Stimulated activated CD4-positive, alpha-beta T cell treated with anti-CD3 and anti-CD28 coated beads, Interleukin-4, amount 100 ng/mL, for 24 hours (primary cell): ENCODE measurements around the gene PRKD2.

Experiments used
- DNase-seq: peaks from one replicate; pipeline ENCODE4 v3.0.0-alpha.2; 2020

PRKD2 gene

DNA sequence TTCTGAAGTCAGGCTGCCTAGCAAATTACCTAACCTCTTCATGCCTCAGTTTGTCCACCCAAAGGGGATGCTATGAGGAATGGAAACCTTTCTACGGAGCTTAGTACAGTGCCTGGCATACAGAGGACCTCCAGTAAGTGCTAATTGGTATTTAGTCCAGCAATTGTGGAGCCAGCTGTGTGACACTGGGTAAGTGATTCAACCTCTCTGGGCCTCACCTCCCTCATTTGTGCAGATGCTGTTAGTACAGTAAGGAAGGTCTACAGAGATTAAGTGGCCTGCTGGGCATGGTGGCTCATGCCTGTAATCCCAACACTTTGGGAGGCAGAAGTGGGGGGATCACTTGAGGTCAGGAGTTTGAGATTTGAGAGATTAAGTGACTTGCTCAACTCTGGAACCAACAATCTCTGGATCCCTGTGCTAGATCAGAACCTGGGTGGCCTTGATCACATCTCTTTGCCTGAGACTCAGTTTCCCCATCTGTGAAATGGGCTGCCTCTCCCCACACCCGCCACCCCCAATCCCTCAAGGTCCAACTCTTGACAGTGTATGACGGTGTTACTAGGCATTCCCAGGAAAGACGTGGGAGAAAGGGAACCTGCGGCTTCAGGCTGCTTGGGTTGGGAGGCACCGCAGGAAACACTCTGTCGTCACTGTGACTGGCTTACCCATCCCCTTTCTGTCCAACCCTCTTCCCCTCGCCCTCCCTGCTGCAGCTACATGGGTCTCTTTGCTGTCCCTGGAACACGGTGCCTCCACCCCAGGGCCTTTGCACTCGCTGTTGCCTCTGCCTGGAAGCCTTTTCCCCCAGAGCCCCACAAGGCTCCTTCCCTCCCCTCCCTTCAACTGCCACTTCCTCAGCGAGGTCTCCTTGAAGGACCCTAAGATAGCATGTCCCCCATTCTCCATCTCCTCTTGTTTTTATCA, 18.3 kb downstream of the PRKD2 start:
- no peak for DNase-seq

DNA sequence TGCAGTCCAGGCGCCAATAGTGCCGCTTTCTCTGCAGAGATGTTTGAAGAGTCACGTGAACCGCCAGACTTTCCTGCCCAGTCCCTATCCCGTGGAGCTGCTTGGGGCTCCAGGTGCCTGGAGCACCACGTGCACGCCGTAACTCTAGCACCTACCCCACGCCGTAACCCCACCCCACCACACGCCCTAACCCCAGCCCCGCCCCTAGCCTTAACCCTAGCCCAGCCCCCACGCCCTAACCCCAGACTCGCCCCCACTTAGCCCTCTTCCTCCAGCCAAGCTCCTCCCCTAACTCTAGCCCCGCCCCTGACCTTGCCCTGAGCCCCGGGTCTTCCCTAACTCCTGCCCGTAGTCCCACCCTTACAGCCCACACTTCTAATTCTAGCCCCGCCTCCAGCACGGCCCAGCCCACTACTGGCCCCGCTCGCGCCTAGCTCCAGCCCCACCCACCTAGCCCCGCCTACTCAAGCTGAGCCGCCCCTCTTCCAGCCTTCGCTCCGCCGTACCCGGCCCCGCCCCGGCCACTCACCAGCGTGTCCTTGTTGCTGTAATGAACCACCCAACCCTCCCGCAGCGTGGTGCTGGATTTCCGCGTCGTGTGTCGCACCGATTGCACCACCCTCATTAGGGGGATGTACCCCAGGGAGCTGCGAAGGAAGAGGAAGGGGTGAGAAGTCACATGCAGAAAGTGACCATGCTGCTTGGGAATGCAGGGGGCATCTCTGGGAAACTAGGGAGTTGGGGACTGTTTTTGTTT, 19.5 kb downstream of the PRKD2 start:
- no peak for DNase-seq

DNA sequence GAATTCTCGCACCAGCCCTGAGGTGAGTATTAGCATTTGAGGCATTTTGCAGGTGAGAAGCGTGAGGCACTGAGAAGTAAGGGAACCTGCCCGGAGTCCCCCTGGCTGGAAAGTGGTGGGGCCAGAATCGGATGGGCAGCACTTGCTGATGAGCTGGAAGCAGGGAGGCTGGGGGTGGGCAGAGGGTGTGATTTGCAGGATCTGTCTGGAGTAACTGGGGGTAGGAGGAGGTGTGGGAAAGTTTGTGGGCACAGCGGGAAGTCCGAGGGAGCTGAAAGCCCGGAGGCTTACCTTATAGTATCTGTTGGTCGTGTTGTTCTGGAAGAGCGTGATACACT, 20.1 kb downstream of the PRKD2 start:
- DNase-seq = no peak

DNA sequence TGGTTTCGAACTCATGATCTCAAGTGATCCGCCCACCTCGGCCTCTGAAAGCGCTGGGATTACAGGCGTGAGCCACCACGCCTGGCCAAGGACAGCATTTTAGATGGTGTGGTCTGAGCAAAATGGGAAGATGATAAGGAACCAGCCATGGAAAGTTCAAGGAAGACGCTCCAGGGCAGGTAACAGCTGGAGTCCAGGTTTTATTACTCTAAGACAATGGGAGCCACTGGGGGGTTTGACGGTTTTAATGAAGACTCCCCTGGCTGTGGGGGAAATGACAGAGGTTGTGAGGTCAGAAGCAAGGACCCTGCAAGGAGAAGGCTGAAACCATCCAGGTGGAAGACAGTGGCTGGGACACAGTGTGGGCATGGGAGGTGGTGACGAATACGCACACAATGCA, 20.9 kb downstream of the PRKD2 start:
- DNase-seq = no peak

DNA sequence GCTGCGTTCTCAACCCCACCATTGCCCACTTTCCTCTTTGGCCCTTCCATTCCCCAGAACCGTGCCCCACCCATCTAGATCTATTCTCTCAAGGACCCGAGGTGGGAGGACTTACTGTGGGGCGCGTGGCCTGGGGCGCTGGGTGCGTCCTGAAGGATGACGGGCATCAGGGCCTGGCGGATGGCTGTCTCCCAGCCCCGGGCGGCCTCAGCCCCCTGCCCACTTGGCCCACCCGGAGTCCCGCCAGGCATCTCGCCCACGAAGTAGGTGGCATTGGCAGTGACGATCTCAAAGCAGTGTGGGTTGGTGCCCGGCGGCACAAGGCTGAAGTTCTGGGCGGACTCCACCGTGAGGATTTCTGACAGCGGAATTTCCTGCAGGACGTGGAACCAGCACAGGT, 23.2 kb downstream of the PRKD2 start:
- DNase-seq = no peak

DNA sequence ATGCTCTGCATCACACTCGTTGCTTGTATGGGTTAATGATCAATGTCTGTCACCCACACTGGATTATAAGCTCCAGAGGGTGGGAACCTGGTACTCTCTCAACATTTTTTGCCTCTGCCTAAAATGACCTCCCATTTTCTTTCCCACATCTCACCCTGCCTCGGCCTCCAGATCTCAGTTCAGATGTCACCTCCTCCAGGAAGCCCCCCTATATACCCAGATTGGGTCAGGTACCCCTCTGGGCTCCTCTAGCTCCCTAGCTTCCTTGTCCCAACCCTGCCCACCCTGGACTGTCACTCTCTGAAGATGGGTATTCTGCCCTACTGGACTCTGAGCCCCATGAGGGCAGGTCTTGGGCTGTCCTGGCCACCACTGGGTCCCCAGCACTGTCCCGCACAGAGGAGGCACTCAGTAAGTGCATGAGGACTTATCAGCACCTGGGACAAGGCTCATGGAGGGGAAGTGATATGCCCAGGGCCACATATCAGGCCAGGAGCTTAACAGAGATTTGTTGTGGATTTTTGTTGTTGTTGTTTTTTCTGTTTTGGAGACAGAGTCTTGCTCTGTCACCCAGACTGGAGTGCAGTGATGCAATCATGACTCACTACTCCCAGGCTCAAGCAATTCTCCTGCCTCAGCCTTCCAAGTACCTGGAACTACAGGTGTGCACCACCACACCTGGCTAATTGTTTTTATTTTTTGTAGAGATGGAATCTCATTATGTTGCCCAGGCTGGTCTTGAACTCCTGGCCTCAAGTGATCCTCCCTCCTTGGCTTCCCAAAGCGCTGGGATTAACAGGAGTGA, 23.8 kb downstream of the PRKD2 start:
- DNase-seq = no peak

DNA sequence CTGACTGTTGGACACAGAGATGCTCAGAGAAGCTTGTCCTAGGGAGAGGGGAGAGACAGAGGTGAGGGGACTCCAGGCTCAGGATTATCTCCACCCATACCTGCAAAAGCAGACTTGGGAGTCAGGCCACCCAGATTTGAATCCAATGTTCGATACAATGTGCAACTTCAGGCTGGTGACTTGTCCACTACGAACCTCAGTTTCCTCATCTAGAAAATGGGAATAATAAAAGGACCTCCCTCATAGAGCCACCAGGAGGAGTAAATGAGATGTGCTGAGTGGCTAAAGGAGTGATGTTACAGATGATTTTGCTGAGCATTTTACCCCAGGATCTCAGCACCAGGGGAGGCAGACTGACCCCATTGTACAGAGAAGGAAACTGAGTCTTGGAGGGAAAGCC, 25.0 kb downstream of the PRKD2 start:
- DNase-seq = no peak

DNA sequence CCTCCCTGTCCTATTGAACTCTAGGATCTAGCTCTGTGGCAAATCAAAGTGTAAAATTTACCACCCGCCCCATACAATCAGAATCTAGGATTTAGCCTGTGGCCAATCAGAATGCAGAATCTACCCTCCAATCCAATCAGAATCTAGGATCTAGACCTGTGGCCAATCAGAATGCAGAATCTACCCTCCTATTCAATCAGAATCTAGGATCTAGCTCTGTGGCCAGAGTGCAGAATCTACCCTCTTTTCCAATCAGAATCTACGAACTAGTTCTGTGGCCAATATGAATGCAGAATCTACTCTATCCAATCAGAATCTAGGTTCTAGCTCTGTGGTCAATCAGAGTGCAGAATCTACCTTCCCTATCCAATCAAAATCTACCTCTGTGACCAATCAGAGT, 25.8 kb downstream of the PRKD2 start:
- DNase-seq = no peak

DNA sequence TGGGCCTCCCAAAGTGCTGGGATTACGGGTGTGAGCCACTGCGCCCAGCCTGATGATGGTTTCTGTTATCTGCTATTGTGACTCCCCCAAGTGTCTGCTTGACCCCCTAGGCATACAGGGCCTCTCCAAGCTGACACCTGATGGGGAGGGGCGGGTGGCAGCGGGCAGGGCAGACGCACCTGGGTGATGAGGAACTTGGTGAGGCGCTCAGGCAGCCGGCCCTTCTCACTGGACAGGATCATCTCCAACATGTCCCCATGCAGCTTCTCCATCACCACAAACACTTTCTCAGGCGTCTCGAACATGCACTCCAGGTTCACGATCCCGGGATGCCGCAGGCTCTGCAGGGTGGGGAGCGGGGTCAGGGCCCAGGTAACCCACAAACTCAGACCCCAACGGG, 27.6 kb downstream of the PRKD2 start:
- no peak for DNase-seq

DNA sequence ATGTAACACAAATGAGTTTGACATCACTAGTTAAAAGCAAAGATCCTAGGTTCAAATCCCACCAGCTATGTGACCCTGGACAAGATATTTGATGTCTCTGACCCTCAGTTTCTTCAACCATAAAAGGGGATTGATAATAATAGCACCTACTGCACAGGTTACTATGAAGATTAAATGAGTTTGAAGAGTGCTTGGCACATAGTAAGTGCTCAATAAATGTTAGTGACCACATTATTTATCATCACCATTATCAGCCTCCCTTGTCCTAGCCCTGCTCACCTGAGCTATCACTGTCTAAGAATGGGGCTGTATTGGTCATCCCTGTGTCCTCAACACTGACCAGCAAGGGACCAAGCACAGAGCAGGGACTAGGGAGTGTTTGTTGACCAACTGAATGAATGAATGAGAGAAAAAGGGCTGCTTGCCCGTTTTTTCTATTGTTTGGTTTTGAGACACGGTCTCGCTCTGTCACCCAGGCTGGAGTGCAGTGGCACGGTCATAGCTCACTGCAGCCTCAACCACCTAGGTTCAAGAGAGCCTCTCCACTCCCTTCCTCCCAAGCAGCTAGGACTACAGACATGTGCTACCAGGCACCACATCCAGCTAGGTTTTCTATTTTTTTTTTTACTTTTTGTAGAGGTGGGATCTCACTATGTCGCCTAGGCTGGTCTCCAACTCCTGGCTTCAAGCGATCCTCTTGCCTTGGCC, 29.3 kb downstream of the PRKD2 start:
- no peak for DNase-seq

DNA sequence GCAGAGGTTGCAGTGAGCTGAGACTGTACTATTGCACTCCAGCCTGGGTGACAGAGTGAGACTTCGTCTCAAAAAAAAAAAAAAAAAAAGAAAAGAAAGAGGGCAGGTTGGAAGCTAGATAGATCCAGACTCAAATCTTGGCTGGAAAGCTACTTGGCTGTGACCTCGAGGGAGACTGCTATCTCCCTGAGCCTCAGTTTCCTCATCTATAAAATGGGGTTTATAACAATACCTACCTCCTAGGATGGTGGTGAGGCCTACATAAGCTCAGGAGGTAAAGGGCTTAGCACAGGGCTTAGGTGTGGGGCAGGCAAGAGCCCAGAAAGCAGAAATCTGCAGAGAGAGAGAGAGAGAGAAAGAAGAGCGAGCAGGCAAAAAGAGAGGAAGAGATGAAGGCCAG, 31.7 kb downstream of the PRKD2 start:
- DNase-seq = no peak

DNA sequence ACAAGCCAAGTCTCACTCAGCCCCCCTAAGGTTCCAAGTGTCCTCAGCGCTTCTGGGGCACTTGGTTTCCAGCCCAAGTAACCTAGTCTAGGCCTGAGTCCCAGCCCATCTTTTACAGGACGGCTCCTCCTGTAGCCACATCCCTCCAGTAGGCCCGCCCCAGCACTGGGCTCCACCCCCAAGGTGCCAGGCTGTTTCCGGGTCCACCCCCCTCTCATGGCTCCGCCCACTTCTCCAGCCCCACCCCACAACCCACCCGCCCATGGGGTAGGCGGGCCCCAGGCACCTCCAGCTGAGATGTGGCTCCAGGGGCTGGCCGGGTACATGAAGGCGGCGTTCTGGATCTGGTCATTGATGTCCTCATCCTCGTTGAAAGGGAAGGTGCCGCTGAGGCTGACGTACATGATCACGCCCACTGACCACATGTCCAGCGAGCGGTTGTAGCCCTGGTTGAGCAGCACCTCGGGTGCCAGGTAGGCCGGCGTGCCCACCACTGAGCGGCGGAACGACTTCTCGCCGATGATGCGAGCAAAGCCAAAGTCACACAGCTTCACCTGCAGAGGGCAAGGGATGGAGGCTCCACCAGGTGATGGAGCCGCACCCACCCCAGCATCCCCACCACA, 38.7 kb downstream of the PRKD2 start:
- peak; percentile 59 for DNase-seq

DNA sequence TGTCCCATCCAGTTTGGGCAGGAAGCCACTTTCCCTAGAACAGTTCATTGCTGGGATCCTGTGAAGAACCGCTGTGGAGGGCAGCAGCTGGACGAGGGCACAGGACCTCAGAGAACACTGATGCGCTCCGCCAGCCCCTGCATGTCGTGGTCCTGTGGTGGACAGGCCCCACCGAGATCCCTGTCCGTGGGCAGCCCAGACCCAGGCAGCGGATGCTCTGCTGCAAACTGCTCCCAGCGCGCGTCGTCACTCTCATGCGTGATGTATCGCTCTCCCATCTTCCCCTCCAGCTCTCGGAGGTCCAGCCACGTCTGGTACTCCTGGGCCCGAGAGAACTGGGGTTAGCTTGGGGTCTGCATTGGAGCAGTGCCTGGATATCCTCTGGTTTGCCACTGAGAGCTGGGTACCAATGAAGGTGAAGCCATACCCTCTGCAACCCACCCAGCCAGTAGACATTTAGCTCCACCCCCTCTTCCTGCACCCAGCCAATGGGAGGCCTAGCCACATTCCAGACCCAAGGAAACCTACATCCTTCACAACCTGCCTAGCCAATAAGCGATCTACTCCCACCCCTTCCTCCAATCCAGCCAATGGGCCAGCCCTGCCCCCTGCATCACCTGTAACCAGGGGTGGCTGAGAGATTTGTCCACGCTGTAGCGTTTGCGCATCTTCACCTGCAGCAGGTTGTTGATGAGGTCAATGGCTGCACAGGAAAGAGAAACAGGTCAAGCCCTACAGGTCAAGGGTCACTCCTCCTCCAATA, 42.3 kb downstream of the PRKD2 start:
- DNase-seq = no peak

DNA sequence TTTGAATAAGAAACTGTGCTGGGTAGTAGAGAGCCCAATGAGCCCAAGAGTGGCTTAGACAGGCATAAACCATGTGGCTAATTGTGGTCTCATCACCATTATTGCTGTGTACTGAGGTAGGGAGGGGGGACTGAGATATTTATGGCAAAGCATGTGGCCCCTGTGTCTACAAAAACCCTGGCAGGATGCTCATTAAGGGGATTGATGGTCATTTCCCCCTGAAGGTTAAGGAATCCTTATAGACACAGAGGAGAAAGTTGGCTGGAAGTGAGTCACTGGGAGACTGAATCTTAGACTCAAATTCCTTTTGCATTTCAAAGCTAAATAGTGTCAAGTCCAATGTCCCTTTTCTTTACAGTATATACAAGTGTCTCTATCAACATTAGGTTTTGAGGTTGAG, 46.1 kb downstream of the PRKD2 start:
- no peak for DNase-seq

DNA sequence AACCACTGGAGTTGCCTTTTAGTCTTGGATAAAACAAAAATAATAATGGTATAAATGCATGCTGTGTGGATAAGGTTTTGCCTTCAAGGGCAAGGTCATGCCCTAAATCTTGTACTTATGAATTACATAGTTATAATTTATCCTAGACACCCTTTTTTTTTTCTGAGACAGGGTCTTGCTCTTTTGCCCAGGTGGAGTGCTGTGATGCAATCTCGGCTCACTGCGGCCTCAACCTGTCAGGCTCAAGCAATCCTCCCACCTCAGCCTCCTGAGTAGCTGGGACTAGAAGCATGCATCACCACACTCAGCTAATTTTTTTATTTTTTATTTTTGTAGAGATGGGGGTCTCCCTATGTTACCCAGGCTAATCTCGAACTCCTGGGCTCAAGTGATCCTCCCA, 48.3 kb downstream of the PRKD2 start:
- DNase-seq = no peak

DNA sequence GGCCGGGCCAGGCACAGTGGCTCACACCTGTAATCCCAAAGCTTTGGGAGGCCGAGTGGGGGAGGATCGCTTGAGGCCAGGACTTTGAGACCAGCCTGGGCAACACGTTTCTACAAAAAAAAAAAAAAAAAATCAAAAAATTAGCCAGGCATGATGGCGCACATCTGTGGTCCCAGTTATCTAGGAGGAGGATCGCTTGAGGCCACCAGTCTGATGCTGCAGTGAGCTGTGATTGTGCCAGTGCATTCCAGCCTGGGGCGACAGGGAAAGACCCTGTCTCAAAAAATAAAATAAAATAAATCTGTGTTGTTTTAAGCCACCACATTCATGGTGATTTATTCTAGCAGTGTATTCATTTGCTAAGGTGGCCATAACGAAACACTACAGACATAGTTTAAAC, 51.8 kb downstream of the PRKD2 start:
- DNase-seq = no peak

DNA sequence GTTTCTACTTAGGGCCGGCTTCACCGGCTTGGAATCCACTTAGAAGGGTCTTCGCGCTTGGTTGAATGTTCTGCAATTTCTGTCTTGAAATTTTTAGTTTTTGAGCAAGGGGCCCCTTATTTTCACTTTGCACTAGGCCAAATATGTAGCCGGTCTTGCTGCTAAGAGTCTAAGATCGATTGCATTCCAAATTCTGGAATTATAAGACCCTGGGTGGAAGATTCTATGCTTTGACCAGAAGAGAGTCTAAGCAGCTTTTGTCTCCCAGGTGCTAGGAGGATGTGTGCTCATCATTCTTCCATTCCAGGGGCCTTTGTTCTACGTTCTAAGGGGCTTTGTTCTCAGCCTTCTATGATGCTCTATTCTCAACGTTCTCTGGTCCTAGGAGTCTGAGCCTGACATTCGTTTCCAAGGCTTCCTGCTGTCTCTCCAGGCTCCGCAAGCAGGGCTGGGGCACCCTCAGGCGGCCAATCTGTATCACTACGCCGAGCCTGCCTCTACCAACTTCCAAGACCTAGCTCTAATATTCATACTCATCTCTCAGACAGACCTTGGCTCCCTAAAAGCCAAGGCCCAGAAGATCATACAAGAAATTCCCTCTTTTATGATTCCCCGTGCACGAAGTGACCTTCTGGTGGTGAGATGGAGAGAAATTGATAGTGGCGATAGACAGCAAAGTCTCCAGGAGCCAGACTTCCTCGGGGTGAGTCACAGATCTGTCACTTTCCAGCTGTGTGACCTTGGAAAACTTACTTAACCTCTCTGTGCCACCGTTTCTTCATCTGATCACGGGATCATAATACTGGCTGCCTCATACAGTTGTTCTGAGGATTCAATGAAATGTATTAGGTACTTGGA, 55.0 kb downstream of the PRKD2 start:
- peak; percentile 80 for DNase-seq

DNA sequence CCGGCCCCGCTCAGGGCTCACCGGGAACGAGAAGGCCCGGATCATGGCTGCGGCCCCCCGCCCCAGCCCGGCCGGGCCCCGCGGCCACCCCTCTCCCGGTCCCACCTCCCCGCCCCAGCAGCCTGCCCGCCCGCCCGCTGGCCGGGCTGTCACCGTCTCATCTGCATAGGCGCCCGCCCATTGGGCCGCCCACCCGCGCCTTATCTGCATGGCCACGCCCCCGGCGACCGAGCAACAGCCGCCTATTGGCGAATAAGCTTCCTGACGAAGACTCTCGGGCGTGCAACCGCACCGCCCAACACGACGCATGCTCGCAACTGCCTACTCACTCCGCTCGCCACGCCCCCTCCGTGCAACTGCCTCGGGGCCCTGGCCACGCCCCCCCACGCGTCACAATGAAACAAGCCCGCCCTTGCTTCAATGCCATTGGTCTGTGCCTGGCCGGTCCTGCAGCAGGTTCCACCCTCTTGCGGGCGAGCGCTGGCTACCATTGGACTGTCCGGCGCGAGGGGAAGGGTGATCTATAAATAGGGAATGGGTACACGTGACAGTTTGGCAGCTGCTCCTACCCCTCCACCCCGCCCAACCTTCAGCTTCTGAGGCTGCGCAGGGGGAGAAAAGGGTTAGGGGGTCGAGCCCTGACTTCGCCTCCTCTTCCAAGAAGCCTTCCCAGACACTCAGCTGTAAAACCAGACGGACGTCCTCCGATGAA, 55.7 kb downstream of the PRKD2 start, which contains the start of gene DACT3:
Gene DACT3, minus strand, starts transcription at position 163 of the 712 bp plus-strand sequence. Its CDS starts 118 bp downstream, at position 45.
- peak; percentile 100 for DNase-seq

DNA sequence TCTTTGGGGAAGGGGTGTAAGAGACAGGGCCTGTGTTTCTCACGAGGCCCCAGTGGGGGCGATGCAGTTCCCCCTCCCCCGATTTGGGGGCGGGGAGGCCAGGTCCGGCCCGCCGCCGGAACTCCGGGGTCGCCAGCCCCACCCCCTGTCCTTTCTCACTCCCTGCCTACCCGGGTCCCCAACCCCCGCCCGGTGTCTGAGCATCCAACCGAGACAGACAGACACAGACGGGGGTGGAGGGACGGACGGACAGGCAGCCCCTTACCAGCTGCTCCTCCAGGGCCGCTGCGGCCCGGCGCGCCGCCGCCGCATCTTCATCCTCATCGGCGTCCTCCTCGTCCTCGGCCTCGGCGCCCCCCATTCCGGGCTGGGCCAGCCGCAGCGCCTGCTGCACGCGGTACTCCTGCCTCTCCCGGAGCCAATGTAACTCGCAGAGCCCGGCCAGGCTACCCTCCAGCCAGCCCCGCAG, 56.3 kb downstream of the PRKD2 start:
- DNase-seq = peak; percentile 15
